Urinary bladder (tissue), 4 donors: ENCODE data around the gene TPO. TPM values are rescaled to one million over a fixed set of nuclear protein-coding genes. Genes with fewer than 3 reads are reported as not detected.
"Not testable (repeated sequence)": the region's sequence is repeated elsewhere in the genome, so short reads cannot be mapped to it uniquely, and the experiment has no call there.

ENCODE experiments used
- DNase-seq: peaks from one replicate; pipeline ENCODE4 v3.0.0-alpha.2; 2015; ENCODE audit errors: extremely low spot score
- H3K27ac ChIP-seq: one replicate; pipeline ENCODE4 v1.5.1; 2013; ENCODE audit warnings: low read depth, mild to moderate bottlenecking, moderate library complexity
- H3K36me3 ChIP-seq: one replicate; pipeline ENCODE4 v1.6.1; 2013; ENCODE audit warnings: mild to moderate bottlenecking, moderate library complexity; ENCODE audit not compliant: insufficient read depth
- H3K4me1 ChIP-seq: one replicate; pipeline ENCODE4 v1.6.1; 2013; ENCODE audit warnings: mild to moderate bottlenecking, moderate library complexity; ENCODE audit not compliant: insufficient read depth
- H3K4me3 ChIP-seq: one replicate; pipeline ENCODE4 v1.5.1; 2013; ENCODE audit warnings: low read depth, low read length
- WGBS: extraction: QIAGEN DNeasy Blood & Tissue Kit; methylation state at CpG from one replicate; pipeline ENCODE4 v1.1.7; 2013; 5-methylcytosine and 5-hydroxymethylcytosine counted together
- polyA plus RNA-seq: library from polyadenylated mRNA; stranded (reverse); fragments of 200-250 nt; gene quantifications from one replicate; pipeline ENCODE4 v1.2.3, GENCODE V29; 2013
- total RNA-seq: library from RNA; depleted of rRNA; stranded (reverse); fragments of >200 nt; gene quantifications from one replicate; pipeline ENCODE4 v1.2.3, GENCODE V29; 2014
- donor health status: healthy with polysubstance abuse.
- donor health status: healthy.

Gene TPO
- total and polyA plus RNA-seq, 2 donors: 0.74 to 5.4 TPM

- H3K4me1 ChIP-seq: no peaks in the 10 kb centered on the region
- 70% methylated on average over 8 of the region's 8 CpGs for WGBS
Observed at GRCh38 chr2:1515073-1515430, 101.8 kb downstream of the TPO start.

GRCh38 chr2:1515986-1516797 is 102.9 kb downstream of the TPO start:
- no peak overlapping the region for H3K27ac ChIP-seq
- 85% methylated on average over 23 of the region's 23 CpGs for WGBS
- H3K36me3 ChIP-seq: no peaks in the 10 kb centered on the region
- no peaks in the 10 kb centered on the region for H3K4me1 ChIP-seq
- no peak overlapping the region for H3K4me3 ChIP-seq
- no peak for DNase-seq

More at GRCh38 chr2:1515073-1515430, 101.8 kb downstream of the TPO start:
- H3K36me3 ChIP-seq: no peaks in the 10 kb centered on the region
- no peak for DNase-seq
- no peak overlapping the region for H3K4me3 ChIP-seq
- H3K27ac ChIP-seq: no peak overlapping the region

- H3K4me3 ChIP-seq: no peak overlapping the region
- H3K27ac ChIP-seq: no peak overlapping the region
- H3K36me3 ChIP-seq: no peaks in the 10 kb centered on the region
- WGBS: 90% methylated on average over 7 of the region's 7 CpGs
- H3K4me1 ChIP-seq: no peaks in the 10 kb centered on the region
- DNase-seq: no peak
Observed at GRCh38 chr2:1516798-1517060, 103.5 kb downstream of the TPO start.

- not testable (repeated sequence) for H3K36me3 ChIP-seq, DNase-seq, H3K27ac ChIP-seq, H3K4me1 ChIP-seq, H3K4me3 ChIP-seq
- WGBS: 72% methylated on average over 5 of the region's 5 CpGs
Observed at GRCh38 chr2:1517291-1517690, 104.0 kb downstream of the TPO start.

- WGBS: 92% methylated on average over 5 of the region's 5 CpGs
- no peak overlapping the region for H3K4me3 ChIP-seq
- no peaks in the 10 kb centered on the region for H3K36me3 ChIP-seq
- no peak overlapping the region for H3K27ac ChIP-seq
- H3K4me1 ChIP-seq: no peaks in the 10 kb centered on the region
- DNase-seq: no peak
Observed at GRCh38 chr2:1517786-1518185, 104.5 kb downstream of the TPO start.

GRCh38 chr2:1518331-1518803 is 105.1 kb downstream of the TPO start:
- 66% methylated on average over 3 of the region's 3 CpGs for WGBS
- no peaks in the 10 kb centered on the region for H3K4me1 ChIP-seq
- no peak overlapping the region for H3K27ac ChIP-seq
- no peaks in the 10 kb centered on the region for H3K36me3 ChIP-seq
- DNase-seq: no peak
- H3K4me3 ChIP-seq: no peak overlapping the region

DNA sequence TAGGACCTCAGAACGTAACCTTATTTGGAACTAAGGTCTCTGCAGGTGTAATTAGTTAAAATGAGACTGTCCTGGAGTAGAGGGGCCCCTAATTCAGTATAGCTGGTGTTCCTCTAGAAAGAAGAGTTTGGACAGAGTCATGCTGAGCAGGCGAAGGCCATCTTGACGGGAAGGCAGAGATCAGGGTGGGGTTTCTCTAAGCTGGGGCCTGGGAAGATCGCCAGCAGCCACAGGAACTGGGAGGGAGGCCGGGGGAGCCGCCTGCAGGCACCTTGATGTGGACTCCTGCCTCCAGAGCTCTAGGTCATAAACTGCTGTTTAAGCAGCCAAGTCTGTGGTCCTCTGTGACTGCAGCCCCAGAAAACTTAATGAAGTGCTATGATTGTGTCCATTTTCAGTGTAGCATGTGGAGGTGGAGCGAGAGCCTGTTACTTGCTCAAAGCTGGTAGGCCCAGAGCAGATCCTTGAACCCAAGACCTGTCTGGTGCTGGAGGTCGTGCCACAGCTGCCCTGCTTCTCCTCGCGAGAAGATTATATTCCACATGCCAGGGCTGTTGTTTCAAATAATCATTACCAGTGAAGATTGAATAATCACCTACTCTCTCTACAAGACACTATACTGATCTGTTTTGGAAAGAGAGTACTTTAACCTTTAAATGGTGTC is 105.7 kb downstream of the TPO start:
- no peak overlapping the region for H3K27ac ChIP-seq
- 62% methylated on average over 10 of the region's 10 CpGs for WGBS
- no peak for DNase-seq
- no peak overlapping the region for H3K4me3 ChIP-seq
- H3K4me1 ChIP-seq: no peaks in the 10 kb centered on the region
- no peaks in the 10 kb centered on the region for H3K36me3 ChIP-seq

DNA sequence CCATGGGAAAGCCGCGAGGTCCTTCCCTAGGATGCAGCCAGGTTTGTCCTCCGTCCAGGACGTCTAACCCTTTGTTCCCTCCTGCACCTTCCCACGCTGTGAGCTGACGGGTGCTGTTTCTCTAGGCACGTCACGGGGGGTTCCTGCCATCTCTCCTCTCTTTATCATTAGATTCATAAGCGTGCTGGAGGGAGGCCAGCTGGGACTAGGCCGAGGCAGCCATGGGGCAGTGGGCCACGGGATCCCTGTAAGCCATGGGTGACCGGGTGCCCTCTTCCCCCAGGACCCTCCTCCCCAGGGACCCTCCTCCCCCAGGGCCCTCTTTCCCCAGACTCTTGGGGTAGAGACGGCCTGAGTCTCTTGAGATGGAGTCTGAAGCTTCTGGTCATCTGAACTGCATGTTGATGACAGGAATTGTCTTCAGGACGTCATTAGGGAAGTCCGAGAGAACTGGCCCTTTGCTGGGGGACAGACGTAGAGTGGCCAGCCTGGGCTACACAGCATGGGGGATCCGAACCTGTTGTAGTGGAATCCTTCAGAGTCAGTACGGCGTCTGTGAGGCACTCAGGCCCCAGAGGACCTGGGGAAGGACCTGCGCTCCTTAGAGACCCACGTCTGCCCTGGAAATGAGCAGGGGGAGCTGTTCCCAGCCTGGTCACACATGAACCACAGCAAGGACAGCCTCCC is 108.1 kb downstream of the TPO start:
- no peak overlapping the region for H3K4me3 ChIP-seq
- 60% methylated on average over 21 of the region's 21 CpGs for WGBS
- no peak overlapping the region for H3K27ac ChIP-seq
- no peaks in the 10 kb centered on the region for H3K36me3 ChIP-seq
- H3K4me1 ChIP-seq: no peaks in the 10 kb centered on the region
- DNase-seq: no peak

- WGBS: 85% methylated on average over 26 of the region's 26 CpGs
- DNase-seq: no peak
Observed at GRCh38 chr2:1521878-1522830, 108.9 kb downstream of the TPO start.

GRCh38 chr2:1527153-1527992 is 114.1 kb downstream of the TPO start:
- H3K4me1 ChIP-seq: no peaks in the 10 kb centered on the region
- no peak overlapping the region for H3K27ac ChIP-seq
- DNase-seq: no peak
- H3K36me3 ChIP-seq: no peaks in the 10 kb centered on the region
- WGBS: 85% methylated on average over 9 of the region's 9 CpGs
- no peak overlapping the region for H3K4me3 ChIP-seq

More at GRCh38 chr2:1521878-1522830, 108.9 kb downstream of the TPO start:
- Histone ChIP-seq H3K36me3 (no peaks in the 10 kb centered on the region), H3K4me1 (no peaks in the 10 kb centered on the region), H3K27ac (no peak overlapping the region), H3K4me3 (no peak overlapping the region)

GRCh38 chr2:1528273-1529064 is 115.2 kb downstream of the TPO start:
- Histone ChIP-seq H3K4me3 (no peak overlapping the region), H3K27ac (no peak overlapping the region), H3K4me1 (no peaks in the 10 kb centered on the region), H3K36me3 (no peaks in the 10 kb centered on the region)
- 85% methylated on average over 6 of the region's 6 CpGs for WGBS
- DNase-seq: no peak

GRCh38 chr2:1538663-1539062 is 125.4 kb downstream of the TPO start:
- 61% methylated on average over 10 of the region's 10 CpGs for WGBS
- no peak overlapping the region for H3K27ac ChIP-seq
- H3K36me3 ChIP-seq: no peaks in the 10 kb centered on the region
- no peak overlapping the region for H3K4me3 ChIP-seq
- DNase-seq: no peak
- H3K4me1 ChIP-seq: no peaks in the 10 kb centered on the region
